Testis (tissue), 3 donors: ENCODE measurements around the gene PRR3. TPM values are rescaled to one million over a fixed set of nuclear protein-coding genes. Genes with fewer than 3 reads are reported as not detected.

Experiments used
- DNase-seq: peaks from one replicate; pipeline ENCODE4 v3.0.0-alpha.2; 2019
- H3K27ac ChIP-seq, 2 donors: fragments of 200-600 bp; sonication (generic); one replicate each; pipeline ENCODE4 v1.5.1; 2019
- H3K27me3 ChIP-seq: fragments of 200-600 bp; sonication (generic); one replicate; pipeline ENCODE4 v1.5.1; 2019
- H3K36me3 ChIP-seq: fragments of 200-600 bp; sonication (generic); one replicate; pipeline ENCODE4 v1.5.1; 2017; ENCODE audit warnings: low read depth; ENCODE audit errors: missing control alignments
- H3K4me1 ChIP-seq: fragments of 200-600 bp; sonication (generic); one replicate; pipeline ENCODE4 v1.5.1; 2019
- H3K4me3 ChIP-seq, 2 donors: fragments of 200-600 bp; sonication (generic); one replicate each; pipeline ENCODE4 v1.5.1; 2017 to 2019
- H3K9me3 ChIP-seq: fragments of 200-600 bp; sonication (generic); one replicate; pipeline ENCODE4 v1.5.1; 2017
- CTCF ChIP-seq, 3 experiments: fragments of 450-650 bp in 2 of 3; fragments of 200-600 bp in 1 of 3; sonication (generic) in 1 of 3; IDR thresholded peaks; one replicate each; pipeline ENCODE4 v1.5.1; 2016 to 2019; ENCODE audit warnings: antibody characterized with exemption in 3 of 3, mild to moderate bottlenecking in 2 of 3, moderate library complexity in 1 of 3
- POLR2A ChIP-seq: fragments of 450-650 bp; IDR thresholded peaks from one replicate; pipeline ENCODE4 v1.6.1; 2017; ENCODE audit warnings: antibody characterized with exemption, mild to moderate bottlenecking, moderate library complexity
- WGBS, 2 donors: methylation state at CpG; one replicate each; pipeline ENCODE4 v1.1.5; 2018; 5-methylcytosine and 5-hydroxymethylcytosine counted together
- intact Hi-C: fragments of 100-400 bp; cut with DNase I; formaldehyde crosslinking; loops from one replicate; pipeline ENCODE4 v1.15.1; 2023; ENCODE audit warnings: low total_unique reads
- polyA plus RNA-seq: library from polyadenylated mRNA; stranded (reverse); fragments of 350-450 nt; fragmentation: Illumina TruSeq; extraction: RNeasy Lipid Tissue Mini Kit (QIAGEN cat#74804); gene quantifications from one replicate; pipeline ENCODE4 v1.2.3, GENCODE V29; 2014; ENCODE audit warnings: low read depth, low replicate concordance; ENCODE audit not compliant: insufficient read depth
- total RNA-seq, 2 donors: library from RNA; depleted of rRNA; stranded (reverse); fragments of >200 nt; gene quantifications; one replicate each; pipeline ENCODE4 v1.2.3, GENCODE V29; 2016

Gene PRR3
- total and polyA plus RNA-seq, 3 donors from 2014 or later, result 11.0 to 22.9 (median 11.2) TPM

GRCh38 chr6:30542915-30543314, 14.2 kb upstream of the PRR3 start:
- no peak for TF ChIP-seq CTCF (IDR thresholded peaks at IDR 0.05)
- TF ChIP-seq POLR2A, result no peak
- Histone ChIP-seq H3K4me3 (no peak overlapping the region), H3K9me3 (no peaks in the 10 kb centered on the region), H3K27me3 (no peaks in the 10 kb centered on the region), H3K4me1 (peaks cover 6% of the 10 kb centered on the region), H3K27ac (no peak overlapping the region), H3K36me3 (no peaks in the 10 kb centered on the region)
- 76 to 92% methylated on average over 1 of the region's 1 CpG for WGBS, 2 donors
- intact Hi-C loops, result no loop called here
- DNase-seq, result no peak

GRCh38 chr6:30543821-30544220, 13.3 kb upstream of the PRR3 start:
- H3K9me3 ChIP-seq, result no peaks in the 10 kb centered on the region
- no peaks in the 10 kb centered on the region for H3K27me3 ChIP-seq
- H3K4me3 ChIP-seq, result no peak overlapping the region
- 85 to 94% methylated on average over 3 of the region's 3 CpGs for WGBS, 2 donors
- H3K4me1 ChIP-seq, result peaks cover 6% of the 10 kb centered on the region
- TF ChIP-seq CTCF (IDR thresholded peaks at IDR 0.05) (no peak), POLR2A (no peak)
- H3K27ac ChIP-seq, result no peak overlapping the region
- intact Hi-C loops, result no loop called here
- no peaks in the 10 kb centered on the region for H3K36me3 ChIP-seq
- DNase-seq, result no peak

- WGBS, 2 donors, result 46 to 49% methylated on average over 6 of the region's 6 CpGs
- Histone ChIP-seq H3K9me3 (no peaks in the 10 kb centered on the region), H3K27ac (no peak overlapping the region), H3K36me3 (no peaks in the 10 kb centered on the region), H3K4me1 (peaks cover 6% of the 10 kb centered on the region), H3K4me3 (no peak overlapping the region), H3K27me3 (no peaks in the 10 kb centered on the region)
- TF ChIP-seq CTCF (IDR thresholded peaks at IDR 0.05), result peak; percentile 57 to 75 (median 74)
- no peak for TF ChIP-seq POLR2A
- DNase-seq, result no peak
- intact Hi-C loops, result no loop called here
These were observed 12.3 kb upstream of the PRR3 start for GRCh38 chr6:30544666-30545272.

- Histone ChIP-seq H3K4me1 (no peaks in the 10 kb centered on the region), H3K36me3 (no peaks in the 10 kb centered on the region), H3K9me3 (no peaks in the 10 kb centered on the region), H3K4me3 (no peak overlapping the region), H3K27ac (no peak overlapping the region), H3K27me3 (no peaks in the 10 kb centered on the region)
- 91 to 92% methylated on average over 6 of the region's 6 CpGs for WGBS, 2 donors
- intact Hi-C loops, result no loop called here
- no peak for TF ChIP-seq CTCF (IDR thresholded peaks at IDR 0.05)
- TF ChIP-seq POLR2A, result no peak
- DNase-seq, result no peak
These were observed 9.6 kb upstream of the PRR3 start for GRCh38 chr6:30547454-30547853.

GRCh38 chr6:30548375-30548774, 8.7 kb upstream of the PRR3 start:
- Histone ChIP-seq H3K4me3 (no peak overlapping the region), H3K36me3 (no peaks in the 10 kb centered on the region), H3K9me3 (no peaks in the 10 kb centered on the region), H3K27me3 (no peaks in the 10 kb centered on the region), H3K27ac (no peak overlapping the region), H3K4me1 (no peaks in the 10 kb centered on the region)
- 62 to 65% methylated on average over 2 of the region's 2 CpGs for WGBS, 2 donors
- no peak for DNase-seq
- intact Hi-C loops, result no loop called here
- TF ChIP-seq POLR2A (no peak), CTCF (IDR thresholded peaks at IDR 0.05) (no peak)
